ENCODE measurements around the gene SV2A.
"Not testable (repeated sequence)": the region's sequence is repeated elsewhere in the genome, so short reads cannot be mapped to it uniquely, and the experiment has no call there.

Gene SV2A

DNA sequence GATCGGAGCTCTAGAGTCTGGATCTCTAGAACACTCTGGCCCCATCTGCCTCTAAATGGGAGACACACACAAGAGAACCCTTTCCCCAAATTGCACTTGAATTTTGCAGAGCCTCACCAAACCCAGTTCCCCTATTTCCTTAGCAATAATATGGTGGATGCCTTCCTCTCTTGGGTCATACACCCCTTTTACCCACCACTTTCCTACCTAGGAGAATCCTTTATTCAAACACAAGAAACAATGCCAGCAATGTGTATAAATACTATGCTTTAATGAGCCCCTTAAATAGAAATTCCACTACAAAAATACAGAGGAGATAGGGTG, 10.7 kb upstream of the SV2A start:
- no peak for DNase-seq (ENCODE audit: low read depth in 2 of 2)

GRCh38 chr1:149927563-149928400, 10.1 kb upstream of the SV2A start, which contains the start of gene SF3B4:
Gene SF3B4, minus strand, starts transcription at chr1:149927803. Its CDS starts 44 bp downstream, at chr1:149927759.
- DNase-seq (ENCODE audit: low read depth in 2 of 2), result peak; percentile 91 to 96

DNA sequence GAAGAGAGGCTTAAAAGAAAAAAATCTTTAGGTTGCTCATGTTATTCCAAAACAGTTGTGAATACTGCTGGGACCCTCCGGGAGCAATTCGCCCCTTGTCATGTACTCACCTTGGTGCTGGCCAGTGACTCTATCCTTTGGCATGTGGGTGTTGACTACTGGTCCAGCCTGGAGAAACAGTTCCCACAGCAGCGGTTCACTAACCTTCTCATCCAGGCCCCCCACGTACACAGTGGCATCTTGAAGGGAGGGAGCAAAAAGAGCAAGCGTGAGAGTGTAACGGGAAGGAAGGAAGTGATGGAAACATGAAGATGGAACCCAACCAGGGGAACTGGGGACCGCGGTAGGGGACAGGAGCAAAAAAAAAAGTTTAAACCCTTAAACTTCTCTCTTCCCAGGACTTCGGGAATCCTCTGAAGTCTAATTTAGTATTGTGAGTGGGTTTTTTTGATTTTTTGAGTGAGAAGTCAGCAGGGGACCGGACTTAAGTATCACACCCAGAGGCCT, 9.5 kb upstream of the SV2A start:
- no peak for DNase-seq (ENCODE audit: low read depth in 2 of 2)

- no peak for DNase-seq (ENCODE audit: low read depth in 2 of 2)
These were observed 8.7 kb upstream of the SV2A start for GRCh38 chr1:149926296-149926695.

- no peak for DNase-seq (ENCODE audit: low read depth in 2 of 2)
These were observed 8.1 kb upstream of the SV2A start for GRCh38 chr1:149925751-149926150.

DNA sequence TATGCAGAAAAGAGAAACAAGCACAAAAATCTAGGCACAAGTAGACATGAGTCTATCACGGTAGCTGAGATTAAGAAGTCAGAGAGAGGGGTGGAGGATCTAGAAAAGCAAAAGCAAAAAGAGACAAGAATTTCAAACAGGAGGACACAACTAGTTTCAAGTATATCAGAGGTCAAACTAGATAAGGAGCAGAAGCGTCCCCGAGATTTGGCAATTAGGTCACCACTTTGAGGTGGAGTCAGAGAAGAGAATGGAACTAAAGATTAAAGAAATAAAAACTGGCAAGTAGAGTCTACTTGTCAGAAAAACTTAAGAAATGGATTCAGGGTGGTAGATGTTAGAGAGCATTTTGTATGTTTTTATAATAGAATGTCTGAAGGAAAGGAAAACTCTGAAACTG, 7.7 kb upstream of the SV2A start:
- DNase-seq (ENCODE audit: low read depth in 2 of 2), result no peak

DNA sequence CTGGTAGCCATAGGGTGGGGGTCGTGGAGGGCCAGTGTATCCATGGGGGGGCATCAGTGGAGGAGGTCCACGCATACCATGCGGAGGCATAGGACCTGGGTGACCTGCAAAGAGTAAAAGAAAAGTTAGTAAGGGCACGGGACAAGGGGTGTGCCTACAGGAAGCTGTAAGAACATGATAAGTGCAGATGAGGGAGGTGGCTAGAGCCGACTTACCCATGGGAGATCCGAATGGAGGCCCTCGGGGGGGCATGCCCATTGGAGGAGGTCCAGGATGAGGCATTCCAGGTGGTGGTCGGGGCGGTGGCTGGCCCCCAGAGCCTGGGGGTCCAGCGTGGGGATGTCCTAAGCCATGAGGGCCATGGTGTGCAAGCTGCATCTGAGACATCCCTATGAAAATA, 6.0 kb upstream of the SV2A start:
- no peak for DNase-seq (ENCODE audit: low read depth in 2 of 2)

- no peak for DNase-seq (ENCODE audit: low read depth in 2 of 2)
These were observed 769 bp downstream of the SV2A start for GRCh38 chr1:149916898-149917252.

DNA sequence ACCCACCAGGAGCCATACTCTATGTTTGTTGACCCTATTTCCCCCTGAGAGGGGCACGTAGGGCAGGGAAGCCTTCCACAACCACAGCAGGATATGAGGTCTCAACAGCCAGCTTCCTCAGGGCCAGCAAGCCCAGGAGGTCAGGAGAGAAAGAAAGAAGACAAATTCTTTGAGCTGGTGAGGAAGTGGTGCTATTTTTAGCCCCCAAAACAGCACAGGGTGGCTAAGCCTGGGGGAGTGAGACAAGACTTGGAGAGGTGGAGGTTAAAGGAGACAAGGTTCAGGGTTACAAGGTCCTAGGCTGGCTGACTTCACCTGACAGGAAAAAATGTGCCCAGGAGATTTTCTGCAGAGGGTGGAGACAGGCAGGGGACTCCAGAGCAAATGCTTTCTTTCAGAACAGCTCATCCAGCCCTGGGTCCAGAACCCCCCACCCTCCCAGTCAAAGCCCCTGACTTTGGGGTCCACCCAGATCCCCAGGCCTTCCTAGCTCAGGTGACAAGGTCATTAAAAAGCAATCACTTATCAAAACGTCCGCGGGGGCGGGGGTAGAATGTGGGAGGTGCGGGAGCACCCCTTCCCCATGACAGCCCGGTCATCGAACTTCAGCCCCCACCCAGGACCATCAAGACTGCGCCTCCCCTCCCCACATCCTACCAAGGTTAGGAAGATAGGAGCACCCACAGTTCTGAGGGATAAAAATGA, 1.3 kb downstream of the SV2A start:
- DNase-seq (ENCODE audit: low read depth in 2 of 2), result no peak

DNA sequence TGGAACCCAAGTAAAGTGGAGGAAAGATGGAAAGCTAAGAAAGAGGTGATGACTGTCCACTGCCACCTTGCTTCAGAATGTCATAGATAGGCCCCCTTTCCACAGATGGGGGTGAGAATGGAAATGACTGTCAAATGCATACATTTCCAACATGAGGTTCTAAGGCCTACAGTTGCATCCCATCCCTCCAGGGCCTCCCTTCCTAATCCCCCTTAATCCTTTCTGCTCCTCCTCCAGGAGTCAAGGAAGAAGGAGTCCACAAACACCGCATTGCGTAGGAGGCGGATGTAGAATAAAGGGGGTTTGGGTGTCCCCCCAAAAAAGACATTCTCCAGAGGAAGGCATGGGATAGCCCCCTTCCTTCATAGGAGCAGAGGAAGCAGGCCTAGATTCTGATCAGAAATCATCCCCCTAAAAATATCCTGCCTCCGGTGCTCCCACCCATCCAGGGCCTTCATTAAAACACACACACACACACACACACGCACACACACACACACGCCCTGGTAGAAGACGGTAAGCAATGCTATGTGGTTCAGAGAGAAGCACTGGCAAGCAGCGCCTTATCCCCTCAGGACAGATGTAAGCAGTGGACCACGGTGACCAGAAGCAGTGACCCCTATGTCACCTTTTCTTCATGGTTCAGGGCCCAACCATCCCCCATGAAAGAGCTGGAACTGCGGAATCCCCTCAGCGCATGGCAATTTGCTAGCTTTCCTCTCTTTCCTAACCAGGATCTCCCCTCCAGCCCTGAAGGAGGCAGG, 2.0 kb downstream of the SV2A start:
- no peak for DNase-seq (ENCODE audit: low read depth in 2 of 2)

- no peak for DNase-seq (ENCODE audit: low read depth in 2 of 2)
These were observed 3.1 kb downstream of the SV2A start for GRCh38 chr1:149914545-149914944.

DNA sequence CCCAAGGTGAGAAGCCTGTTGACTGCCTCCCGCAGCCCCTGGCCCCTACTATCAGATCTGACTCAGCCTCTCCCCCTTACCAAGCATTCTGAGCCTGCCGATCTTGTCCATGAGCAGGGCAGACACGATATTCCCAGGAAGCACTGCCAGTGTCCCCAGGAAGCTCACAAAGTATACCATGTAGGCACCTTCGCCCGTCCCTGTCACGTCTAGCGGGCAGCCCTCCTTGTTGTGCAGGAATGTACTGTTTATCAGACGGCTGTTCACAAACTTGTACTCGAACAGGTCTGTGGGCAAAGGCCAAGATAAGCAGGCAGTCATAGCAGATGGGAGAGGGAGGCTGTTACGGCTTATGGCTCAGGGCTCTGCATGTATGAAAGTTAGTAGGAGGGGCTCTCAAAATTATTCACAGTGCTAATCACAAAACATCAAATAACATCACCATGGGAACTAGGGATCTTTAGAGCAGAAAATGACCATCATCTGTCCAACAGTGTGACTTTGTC, 11.0 kb downstream of the SV2A start:
- DNase-seq (ENCODE audit: low read depth in 2 of 2), result no peak

DNA sequence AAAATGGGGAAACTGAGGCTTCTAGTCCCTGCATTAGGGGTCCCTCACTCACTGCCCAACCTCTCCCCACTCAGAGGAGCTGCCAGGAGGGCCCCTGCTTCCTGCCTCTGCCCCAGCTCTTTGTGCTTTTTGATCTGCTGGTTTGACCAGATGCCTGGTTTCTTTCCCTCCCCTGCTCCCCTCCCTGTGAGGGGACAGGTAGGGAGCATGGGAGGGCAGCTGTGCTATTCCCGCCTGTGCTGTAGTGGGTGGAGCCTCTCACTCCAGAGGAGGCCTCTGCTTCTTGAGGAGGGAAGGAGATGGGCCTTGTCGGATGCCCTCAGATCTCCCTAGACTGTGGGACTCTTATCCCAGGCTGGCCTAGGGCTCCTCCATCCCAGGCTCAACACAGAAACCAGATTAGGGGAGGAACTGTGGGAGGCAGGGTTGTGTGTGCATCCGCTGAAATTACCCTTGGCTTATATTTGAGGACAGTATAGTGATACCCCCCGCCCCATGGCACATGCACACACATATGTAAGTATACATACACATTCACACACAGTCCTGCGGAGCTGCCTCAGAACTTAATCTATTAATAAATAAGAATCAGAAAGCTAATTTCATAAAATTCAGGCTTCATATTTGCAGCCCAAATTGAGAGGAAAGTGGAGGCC, 13.7 kb downstream of the SV2A start:
- DNase-seq (ENCODE audit: low read depth in 2 of 2), result no peak

GRCh38 chr1:149899460-149900284, 18.0 kb downstream of the SV2A start, which contains the start of gene BOLA1:
Gene BOLA1, plus strand, starts transcription at chr1:149899568. Its CDS starts 492 bp downstream, at chr1:149900060.
- DNase-seq (ENCODE audit: low read depth in 2 of 2), result peak; percentile 70 to 81

- DNase-seq (ENCODE audit: low read depth in 2 of 2), result no peak
These were observed 21.1 kb downstream of the SV2A start for GRCh38 chr1:149896575-149896974.

- no peak for DNase-seq (ENCODE audit: low read depth in 2 of 2)
These were observed 28.7 kb downstream of the SV2A start for GRCh38 chr1:149888999-149889289.

DNA sequence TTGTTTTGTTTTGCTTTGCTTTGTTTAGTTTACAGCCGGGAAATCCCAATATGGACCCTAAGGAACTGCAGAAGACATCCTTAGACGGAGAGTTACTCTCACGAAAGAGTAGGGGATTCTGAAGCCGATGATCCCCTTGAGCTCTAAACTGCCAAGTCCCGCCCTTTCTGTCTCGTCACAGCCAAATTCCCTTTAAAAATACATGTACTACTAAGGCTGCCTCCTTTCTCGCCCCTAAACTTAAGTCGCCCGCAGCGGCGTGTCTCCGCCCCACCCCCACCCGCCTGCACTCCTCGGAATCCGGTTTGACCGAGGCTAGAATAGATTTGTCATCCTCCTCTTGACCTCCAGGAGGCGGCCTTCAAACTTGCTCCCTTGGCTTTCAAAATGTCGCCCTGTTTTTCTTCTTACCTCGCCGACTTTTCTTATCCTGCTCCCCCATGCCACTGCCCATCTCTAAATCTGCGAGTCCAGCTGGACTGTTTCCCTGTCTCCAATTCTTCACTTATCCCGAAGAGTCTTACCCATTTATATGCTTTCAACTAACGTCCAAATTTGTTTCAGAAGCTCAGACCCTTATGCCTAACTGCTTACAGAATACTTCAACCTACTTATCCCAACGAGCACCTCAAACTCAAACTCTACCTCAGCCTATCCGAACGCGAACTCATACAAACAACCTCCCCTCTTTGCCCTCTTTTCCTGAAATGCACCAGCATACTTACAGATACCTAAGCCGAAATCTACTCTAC, 29.2 kb downstream of the SV2A start:
- peak; percentile 74 to 82 for DNase-seq (ENCODE audit: low read depth in 2 of 2)

DNA sequence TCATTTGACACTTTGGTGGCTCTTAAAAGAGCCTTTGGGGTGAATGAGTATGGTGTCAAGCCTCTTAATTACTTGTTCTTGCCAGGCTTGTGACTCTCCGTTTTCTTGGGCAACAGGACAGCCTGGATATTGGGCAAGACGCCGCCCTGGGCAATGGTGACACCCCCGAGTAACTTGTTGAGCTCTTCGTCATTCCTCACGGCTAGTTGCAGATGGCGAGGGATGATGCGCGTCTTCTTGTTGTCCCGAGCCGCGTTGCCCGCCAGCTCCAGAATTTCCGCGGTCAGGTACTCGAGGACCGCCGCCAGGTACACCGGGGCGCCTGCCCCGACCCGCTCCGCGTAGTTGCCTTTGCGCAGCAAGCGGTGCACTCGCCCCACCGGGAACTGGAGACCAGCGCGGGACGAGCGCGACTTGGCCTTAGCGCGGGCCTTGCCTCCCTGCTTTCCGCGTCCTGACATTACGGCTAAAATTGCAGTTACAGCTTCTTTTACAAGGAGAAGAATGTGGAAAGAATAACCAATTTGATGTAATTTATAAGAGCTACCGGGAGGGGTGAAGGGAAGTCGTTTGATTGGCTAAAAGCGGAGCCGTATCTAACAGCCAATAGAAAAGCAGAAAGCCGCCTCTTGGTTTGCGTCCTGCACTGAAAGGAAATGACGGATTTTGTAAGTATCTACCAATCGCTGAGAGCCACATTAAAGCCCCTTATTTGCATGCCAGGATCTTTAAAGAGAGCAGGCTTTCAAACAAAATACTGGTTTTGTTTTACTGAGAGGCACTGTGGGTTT, 30.0 kb downstream of the SV2A start:
- peak; percentile 57 to 63 for DNase-seq (ENCODE audit: low read depth in 2 of 2)

- not testable (repeated sequence) for DNase-seq (ENCODE audit: low read depth in 2 of 2)
These were observed 30.5 kb downstream of the SV2A start for GRCh38 chr1:149887196-149887455.
